ENCODE data around the gene LMTK2.

The LMTK2 gene

GRCh38 chr7:98222533-98223195 is 116.0 kb downstream of the LMTK2 start:
- DNase-seq: no peak

- no peak for DNase-seq
These were observed 116.8 kb downstream of the LMTK2 start for GRCh38 chr7:98223351-98223897.

- DNase-seq: no peak
These were observed 117.4 kb downstream of the LMTK2 start for GRCh38 chr7:98223898-98224700.

GRCh38 chr7:98224701-98225181 is 118.1 kb downstream of the LMTK2 start:
- DNase-seq: no peak

GRCh38 chr7:98225913-98226614 is 119.4 kb downstream of the LMTK2 start:
- no peak for DNase-seq

- DNase-seq: no peak
These were observed 121.3 kb downstream of the LMTK2 start for GRCh38 chr7:98227939-98228338.

GRCh38 chr7:98228801-98229200 is 122.1 kb downstream of the LMTK2 start:
- no peak for DNase-seq

- DNase-seq: no peak
These were observed 122.8 kb downstream of the LMTK2 start for GRCh38 chr7:98229441-98229840.

GRCh38 chr7:98229991-98230745 is 123.5 kb downstream of the LMTK2 start:
- DNase-seq: no peak

GRCh38 chr7:98230746-98231471 is 124.2 kb downstream of the LMTK2 start:
- DNase-seq: no peak

- DNase-seq: no peak
These were observed 125.0 kb downstream of the LMTK2 start for GRCh38 chr7:98231493-98232262.

GRCh38 chr7:98232263-98232585 is 125.6 kb downstream of the LMTK2 start:
- no peak for DNase-seq

GRCh38 chr7:98232799-98233198 is 126.1 kb downstream of the LMTK2 start:
- no peak for DNase-seq

- no peak for DNase-seq
These were observed 126.8 kb downstream of the LMTK2 start for GRCh38 chr7:98233219-98234070.

GRCh38 chr7:98234429-98235147 is 127.9 kb downstream of the LMTK2 start:
- DNase-seq: no peak

GRCh38 chr7:98235901-98236300 is 129.2 kb downstream of the LMTK2 start:
- DNase-seq: no peak

GRCh38 chr7:98236355-98237185 is 129.9 kb downstream of the LMTK2 start:
- no peak for DNase-seq

- no peak for DNase-seq
These were observed 131.4 kb downstream of the LMTK2 start for GRCh38 chr7:98238076-98238475.

GRCh38 chr7:98238976-98239375 is 132.3 kb downstream of the LMTK2 start:
- no peak for DNase-seq
